AG10803 (cell line): ENCODE results near the gene SPRN.
"Not testable (repeated sequence)": the region's sequence is repeated elsewhere in the genome, so short reads cannot be mapped to it uniquely, and the experiment has no call there.

Source experiments
- DNase-seq: peaks from one replicate; pipeline ENCODE4 v3.0.0; 2010; ENCODE audit warnings: low read depth
- H3K4me3 ChIP-seq: 2 replicates; pipeline ENCODE4 v1.5.1; 2011; ENCODE audit warnings: mild to moderate bottlenecking, low read length, control low read depth
- TF ChIP-seq, protein P1 (sequence below): conservative IDR thresholded peaks from 2 replicates; pipeline ENCODE4 v1.5.1; 2011; ENCODE audit warnings: mild to moderate bottlenecking, low read length, control low read depth, inconsistent platforms

SPRN gene

GRCh38 chr10:133440633-133441285, 16.3 kb upstream of the SPRN start:
- DNase-seq: no peak
- TF ChIP-seq, protein P1, sequence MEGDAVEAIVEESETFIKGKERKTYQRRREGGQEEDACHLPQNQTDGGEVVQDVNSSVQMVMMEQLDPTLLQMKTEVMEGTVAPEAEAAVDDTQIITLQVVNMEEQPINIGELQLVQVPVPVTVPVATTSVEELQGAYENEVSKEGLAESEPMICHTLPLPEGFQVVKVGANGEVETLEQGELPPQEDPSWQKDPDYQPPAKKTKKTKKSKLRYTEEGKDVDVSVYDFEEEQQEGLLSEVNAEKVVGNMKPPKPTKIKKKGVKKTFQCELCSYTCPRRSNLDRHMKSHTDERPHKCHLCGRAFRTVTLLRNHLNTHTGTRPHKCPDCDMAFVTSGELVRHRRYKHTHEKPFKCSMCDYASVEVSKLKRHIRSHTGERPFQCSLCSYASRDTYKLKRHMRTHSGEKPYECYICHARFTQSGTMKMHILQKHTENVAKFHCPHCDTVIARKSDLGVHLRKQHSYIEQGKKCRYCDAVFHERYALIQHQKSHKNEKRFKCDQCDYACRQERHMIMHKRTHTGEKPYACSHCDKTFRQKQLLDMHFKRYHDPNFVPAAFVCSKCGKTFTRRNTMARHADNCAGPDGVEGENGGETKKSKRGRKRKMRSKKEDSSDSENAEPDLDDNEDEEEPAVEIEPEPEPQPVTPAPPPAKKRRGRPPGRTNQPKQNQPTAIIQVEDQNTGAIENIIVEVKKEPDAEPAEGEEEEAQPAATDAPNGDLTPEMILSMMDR: no peak
- H3K4me3 ChIP-seq: no peak overlapping the region

DNA sequence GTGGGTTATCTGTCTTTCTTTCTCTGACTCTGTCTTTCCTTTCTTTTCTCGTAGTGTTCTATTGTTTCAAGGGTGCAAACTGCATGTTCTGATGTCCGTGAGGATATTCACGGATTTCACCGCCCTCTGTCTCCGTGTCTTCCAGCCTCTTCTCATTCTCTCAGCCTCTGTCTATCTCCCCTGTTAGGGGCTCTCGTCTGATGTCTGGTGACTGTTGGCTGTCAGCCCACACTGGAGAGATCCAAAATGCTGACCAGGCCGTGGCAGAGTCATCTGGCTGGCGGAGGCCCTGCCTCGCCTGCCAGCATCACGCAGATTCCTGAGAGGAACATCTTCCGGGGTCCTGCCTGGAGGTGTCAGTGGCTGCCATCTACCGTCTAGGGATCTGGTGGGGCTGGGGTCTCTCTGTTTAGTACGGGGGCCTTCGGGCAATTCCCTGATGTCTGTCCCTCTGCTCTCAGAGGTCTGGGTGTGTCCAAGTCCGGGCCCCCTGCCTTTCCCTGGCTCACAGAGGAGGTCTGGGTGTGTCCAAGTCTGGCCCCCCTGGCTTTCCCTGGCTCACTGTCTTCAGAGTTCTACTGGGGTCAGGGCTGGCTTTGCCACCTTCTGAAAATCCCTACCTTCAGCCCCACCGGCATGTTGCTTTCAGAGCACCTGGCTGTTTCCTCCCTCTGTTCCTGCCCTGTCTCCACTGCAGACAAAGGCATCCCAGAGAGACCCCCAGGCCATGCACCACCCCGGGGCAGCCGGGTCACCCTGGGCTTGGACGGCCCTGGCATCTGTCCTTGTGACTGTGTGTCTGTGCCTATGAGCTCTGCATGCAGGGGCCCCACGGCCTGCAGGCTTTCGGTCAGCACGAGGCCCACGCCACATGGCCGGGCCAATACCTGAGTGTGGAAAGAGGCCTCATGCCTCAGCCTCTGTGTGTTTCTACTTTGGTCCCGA, 15.4 kb upstream of the SPRN start:
- TF ChIP-seq, protein P1: no peak
- no peak for DNase-seq
- H3K4me3 ChIP-seq: no peak overlapping the region

GRCh38 chr10:133438711-133439273, 14.4 kb upstream of the SPRN start:
- no peak for DNase-seq
- H3K4me3 ChIP-seq: no peak overlapping the region

DNA sequence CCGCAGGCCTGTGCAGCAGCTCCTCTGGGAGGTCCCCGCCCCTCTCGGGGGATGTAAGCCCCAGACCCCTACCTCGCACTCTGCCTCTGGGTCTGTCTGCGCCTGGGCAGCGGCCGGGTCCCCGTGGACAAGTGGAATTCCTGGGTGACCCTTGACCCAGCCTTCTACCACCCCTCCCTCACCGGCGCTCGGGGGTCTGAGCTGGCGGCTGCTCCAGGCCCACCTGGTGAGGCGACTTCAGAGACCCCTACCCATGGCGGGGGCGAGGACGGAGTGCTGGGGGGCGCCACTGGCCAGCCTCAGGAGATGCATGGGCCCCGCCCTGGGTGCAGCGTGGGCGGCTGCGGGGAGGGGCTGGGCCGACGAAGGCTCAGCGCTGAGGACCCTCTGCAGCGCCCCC, 8.4 kb upstream of the SPRN start:
- not testable (repeated sequence) for DNase-seq, H3K4me3 ChIP-seq

More at GRCh38 chr10:133438711-133439273, 14.4 kb upstream of the SPRN start:
- TF ChIP-seq, protein P1: peak; percentile 36

DNA sequence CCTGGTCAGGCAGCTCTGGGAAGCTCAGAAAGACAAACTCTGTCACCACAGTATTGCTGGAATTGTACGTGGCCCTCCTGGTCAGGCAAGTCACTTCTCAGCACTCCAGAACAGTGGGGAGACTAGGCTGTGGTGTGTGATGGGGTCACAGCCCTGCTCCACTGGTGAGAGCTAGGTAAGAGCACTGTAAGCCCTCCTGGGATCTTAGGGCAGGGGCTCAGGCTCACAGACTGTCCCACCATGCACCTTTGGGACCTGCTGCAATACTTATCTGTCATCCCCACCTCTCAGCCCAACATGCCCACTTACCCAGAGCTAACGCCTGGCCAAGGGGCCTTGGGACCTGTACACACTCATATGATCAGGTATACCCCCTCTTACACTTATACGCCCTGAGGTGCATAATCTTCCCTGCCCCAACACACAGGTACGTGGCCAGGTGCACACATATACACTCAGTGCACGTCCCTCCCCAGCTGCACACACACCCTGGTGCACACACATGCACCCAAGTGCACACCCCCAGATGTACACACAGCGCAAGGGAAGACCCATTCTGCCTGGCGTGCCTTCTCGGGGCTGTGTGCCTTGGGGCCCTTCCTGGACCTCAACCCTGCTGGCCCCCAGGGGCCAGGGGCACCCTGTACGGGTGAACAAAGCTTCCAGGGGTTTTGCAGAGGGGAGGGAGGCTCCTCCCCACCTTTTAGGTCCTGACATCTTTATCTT, 7.6 kb upstream of the SPRN start:
- not testable (repeated sequence) for H3K4me3 ChIP-seq, DNase-seq

GRCh38 chr10:133429571-133429970, 5.1 kb upstream of the SPRN start:
- not testable (repeated sequence) for H3K4me3 ChIP-seq, DNase-seq

DNA sequence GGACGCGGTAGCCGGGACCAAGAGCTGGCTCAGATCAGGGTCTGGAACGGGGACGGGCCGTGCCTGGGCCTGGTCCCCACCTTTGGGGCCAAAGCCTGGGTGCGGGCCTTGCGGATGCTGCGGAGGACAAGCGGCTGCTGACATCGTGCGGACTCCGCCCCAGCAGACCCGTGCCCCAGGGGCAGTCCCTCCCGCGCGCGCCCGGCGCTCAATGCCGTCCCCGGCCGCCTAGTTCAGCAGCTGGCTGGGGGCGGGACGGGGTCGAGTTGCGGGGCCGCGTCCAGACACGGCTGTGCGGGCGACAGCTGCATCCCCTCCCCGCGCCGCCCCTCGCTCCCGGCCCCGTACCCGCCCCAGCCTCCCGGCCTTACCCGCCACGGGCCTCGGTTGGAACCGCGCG, 323 bp downstream of the SPRN start:
- H3K4me3 ChIP-seq, DNase-seq: not testable (repeated sequence)

DNA sequence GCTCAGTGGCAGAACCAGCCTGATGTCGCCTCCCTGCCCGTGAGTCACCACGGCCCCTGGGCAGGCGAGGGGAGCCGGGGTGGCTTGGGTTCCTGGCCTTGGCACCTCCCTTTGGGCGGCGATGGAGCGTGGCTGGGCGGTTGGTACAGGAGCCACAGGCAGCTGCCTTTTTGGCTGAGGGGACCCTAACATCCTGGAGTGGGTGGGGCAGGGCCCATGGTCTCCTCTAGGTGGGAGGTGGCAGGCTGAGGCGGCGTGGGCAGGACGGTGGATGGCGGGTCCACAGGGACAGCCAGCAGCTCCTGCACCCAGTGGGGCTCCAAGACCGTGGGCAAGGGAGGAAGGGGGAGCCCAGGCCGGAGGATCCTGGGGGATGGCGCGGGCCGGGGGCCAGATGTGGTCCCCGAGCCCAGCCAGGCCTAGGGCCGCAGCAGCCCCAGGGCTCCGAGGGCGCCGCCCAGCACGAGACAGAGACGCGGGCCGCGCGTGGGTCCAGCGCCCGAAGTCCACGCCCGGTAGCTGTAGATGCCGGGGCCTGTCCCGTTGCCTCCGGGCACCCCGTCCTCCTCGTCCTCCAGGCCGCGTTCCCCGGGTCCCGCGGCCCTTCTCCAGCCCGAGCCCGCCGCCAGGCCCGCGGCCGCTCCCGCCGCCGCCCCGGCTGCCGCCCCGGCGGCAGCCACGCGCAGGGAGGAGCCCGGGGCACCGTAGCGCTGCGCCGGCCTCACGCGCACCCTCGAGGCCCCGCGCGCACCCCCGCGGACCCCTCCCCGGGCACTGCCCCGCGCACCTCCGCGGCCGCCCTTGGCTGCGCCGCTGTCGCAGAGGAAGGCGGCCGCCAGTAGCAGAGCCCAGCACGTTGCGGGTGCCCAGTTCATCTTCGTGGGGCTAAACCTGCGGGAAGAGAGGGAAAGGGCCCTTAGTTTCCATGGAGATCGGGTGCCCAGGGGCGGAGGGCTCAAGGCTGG, 1.3 kb downstream of the SPRN start:
- DNase-seq: no peak
- TF ChIP-seq, protein P1: no peak
- no peak overlapping the region for H3K4me3 ChIP-seq
